HG03139 (cell line): Measurements from ENCODE around the gene ESYT2.

ENCODE experiments used
- ATAC-seq: cut with Tn5 transposase; IDR thresholded peaks from one replicate; pipeline ENCODE4 v1.9.1; 2021; ENCODE audit not compliant: unreplicated experiment

ESYT2 gene

DNA sequence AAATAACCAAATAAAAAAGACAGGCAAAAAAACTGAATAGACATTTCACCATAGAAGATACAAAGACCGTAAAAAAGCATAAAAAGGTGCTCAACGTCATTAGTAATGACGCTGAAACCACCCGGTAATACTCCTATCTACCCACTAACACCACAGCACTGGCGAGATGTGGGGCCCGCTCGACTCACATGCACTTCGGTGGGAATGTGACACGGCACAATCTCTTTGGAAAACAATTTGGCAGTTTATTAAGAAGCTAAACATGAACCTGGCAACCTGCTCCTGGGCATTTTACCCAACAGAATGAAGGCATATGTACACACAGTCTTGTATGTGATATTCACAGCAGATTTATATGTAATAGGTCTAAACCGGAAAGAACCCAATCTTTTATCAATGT lies 81.9 kb downstream of the ESYT2 start:
- ATAC-seq = no peak

DNA sequence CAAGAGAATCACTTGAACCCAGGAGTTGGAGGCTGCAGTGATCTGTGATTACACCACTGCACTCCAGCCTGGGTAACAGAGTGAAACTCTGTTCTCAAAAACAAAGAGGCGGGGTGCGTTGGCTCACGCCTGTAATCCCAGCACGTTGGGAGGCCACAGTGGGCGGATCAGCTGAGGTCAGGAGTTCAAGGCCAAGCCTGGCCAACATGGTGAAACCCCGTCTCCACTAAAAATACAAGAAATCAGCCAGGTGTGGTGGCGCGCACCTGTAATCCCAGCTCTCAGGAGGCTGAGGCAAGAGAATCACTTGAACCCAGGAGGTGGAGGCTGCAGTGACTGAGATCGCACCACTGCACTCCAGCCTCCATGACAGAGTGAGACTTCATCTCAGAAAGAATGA lies 82.4 kb downstream of the ESYT2 start:
- no peak for ATAC-seq

- no peak for ATAC-seq
Measured at GRCh38 chr7:158745057-158745715, 84.1 kb downstream of the ESYT2 start.

GRCh38 chr7:158744070-158744469 lies 85.2 kb downstream of the ESYT2 start:
- ATAC-seq = no peak

- ATAC-seq = no peak
Measured at GRCh38 chr7:158743219-158743618, 86.1 kb downstream of the ESYT2 start.

- ATAC-seq = no peak
Measured at GRCh38 chr7:158742065-158742821, 87.1 kb downstream of the ESYT2 start.

DNA sequence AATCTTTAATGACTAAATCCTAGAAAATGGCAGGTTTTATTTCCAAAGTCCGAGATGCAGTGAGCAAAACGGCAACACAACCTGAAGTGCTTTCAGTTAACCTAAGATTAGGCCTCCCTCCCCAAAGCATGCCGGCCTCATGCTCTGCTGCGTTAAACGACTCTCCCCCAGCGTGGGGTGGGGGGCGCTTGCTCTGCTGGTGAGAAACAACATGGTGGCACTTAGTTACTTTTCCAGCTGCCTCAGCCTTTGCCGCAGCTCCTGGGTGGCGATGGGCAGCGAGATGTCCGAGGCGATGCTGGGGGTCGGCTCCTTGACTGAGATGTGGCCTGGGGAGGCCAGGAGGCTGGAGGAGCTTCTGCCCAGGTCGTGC lies 88.0 kb downstream of the ESYT2 start:
- no peak for ATAC-seq

GRCh38 chr7:158740657-158741293 lies 88.5 kb downstream of the ESYT2 start:
- no peak for ATAC-seq

DNA sequence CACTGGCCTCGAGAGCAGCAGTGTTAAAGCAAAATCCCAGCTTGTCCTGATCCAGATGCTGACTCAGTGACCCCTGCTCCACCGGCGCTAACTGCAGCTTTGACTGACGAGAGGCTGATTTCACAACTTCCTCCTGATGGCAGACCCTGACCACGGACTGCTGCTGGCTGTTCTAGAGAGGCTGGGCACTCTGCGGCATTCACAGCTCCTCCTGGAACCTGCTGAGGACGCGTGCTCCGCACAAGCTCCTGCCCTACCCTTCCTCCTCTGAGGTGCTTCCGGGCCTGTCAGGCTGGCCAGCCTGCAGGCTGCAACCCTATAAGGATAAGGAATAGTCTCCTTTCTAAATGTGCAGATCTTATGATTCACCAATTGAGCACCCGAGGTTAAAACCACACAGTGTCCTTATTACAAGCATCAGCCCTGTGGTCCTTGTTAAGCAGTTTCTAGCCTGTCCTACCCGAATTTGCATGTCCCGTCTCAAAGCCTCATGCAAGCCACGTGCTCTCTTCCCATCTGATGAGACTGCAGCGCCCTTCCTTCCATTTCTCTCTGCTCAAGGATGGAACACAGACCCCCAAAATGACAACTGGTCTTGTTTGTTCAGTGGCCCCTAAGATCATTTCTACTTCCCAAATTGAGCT lies 89.2 kb downstream of the ESYT2 start:
- no peak for ATAC-seq

GRCh38 chr7:158738841-158739240 lies 90.5 kb downstream of the ESYT2 start:
- no peak for ATAC-seq

DNA sequence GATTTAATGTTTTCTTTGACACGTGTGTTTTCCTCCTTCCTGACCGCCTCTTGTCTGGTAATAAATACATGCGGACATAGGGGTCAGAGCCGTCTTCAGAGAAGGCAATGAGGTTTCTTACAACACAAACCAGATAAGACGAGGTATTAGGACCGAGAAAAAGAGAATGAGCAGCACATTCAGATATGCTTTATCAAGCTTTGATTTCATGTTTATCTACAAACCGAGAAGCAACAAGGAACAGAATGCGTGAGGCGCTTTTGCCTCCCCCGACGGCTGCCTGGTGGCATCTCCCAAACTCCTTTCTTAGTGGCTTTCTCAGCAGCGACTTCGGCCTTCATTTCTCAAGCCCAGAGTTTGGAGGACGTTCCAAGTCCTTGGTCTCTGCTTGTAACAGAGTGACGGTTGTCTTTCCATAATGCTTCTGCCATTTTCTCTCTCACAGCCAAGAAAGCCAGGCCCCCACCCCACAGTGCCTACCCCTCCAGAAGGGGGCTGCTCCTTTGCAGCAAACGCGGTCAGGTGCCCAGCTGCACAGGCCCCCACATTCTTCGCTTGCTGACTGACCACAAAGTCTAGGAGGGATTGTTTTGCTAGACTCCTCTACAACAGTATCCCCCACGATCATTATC lies 92.1 kb downstream of the ESYT2 start:
- no peak for ATAC-seq

- no peak for ATAC-seq
Measured at GRCh38 chr7:158735935-158736334, 93.4 kb downstream of the ESYT2 start.

- ATAC-seq = no peak
Measured at GRCh38 chr7:158734861-158735260, 94.4 kb downstream of the ESYT2 start.

DNA sequence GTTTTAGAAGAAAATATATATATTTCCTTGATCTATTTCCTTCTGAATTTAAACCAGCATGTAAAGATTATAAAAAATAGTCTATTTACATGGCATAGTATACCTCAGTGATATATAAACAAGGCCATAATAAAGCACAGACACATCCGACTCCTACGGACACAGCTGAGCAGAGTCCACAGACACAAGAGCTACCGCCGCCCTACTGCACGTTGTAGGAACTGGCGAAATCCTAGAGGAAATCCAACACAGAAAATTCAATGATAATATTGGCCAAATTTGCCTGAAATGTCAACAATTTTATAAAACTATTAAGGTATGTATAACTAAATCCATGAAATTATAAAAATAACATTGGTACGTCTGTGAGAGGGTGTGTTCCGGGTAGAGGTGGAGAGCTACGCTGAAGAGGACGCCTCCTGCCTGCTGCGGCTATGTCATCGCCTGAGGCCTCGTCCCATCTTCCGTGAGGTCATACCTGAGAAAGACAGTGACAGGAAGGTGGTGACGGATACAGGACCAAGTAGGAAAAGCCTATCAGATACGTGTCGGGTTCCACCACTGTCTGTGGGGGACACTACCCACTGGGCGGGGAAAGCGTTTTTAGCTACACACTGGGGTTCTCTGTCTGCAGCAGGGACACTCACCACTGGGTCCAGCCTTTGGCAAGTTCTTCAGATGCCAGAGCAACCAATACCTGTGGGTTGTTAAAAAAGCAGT lies 95.4 kb downstream of the ESYT2 start:
- no peak for ATAC-seq

- no peak for ATAC-seq
Measured at GRCh38 chr7:158733220-158733519, 96.1 kb downstream of the ESYT2 start.

DNA sequence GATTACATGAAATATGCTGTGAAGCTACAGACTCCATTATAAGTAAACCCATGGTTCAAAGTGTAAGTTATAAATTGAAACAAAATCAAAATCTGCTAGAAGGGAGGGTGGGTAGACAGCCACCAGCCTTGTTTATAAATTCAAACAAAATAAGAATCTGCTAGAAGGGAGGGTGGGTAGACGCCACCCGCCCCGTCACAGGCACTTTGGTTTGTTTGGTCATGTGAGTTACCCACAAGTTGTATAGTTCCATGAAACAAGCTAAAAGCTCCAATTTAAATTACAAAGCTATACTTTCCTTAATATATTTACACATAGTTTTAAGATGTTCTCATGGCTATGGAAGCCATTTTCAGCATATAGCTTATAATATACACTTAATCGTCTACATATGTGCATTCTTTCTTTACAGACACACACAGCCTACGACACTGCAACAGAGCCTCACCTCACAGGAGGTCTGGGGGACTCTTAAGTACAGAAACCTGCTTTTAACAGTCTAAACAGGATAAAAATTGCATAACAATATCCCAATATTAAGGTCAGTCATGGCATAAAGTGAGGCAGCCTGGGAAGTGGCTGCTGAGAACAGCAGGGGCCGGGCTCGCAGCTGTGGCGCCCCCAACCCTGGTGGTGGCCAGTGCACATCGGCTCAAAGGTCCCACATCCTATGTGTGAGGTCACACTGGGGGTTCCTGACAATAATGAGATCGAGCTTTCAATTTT lies 96.7 kb downstream of the ESYT2 start:
- no peak for ATAC-seq

DNA sequence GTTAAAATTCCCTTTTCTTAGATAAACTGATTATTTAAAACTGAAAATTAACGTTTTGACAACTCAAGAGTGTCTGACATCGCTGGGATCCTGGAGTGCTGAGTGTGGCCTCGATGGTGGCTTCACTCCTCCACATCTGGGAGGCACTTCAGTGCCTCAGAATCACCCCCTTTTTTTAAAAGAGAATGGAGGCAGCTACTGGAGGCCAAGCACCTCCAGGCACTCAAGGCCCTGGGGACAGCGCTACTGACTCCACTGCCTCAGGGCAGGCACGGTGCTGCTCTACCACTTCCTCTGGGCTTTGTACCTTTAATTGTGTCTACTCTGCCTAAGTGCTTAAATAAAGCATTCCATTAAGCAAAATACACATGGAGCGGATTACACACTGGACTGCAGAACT lies 97.5 kb downstream of the ESYT2 start:
- ATAC-seq = no peak

GRCh38 chr7:158730383-158731346 lies 98.6 kb downstream of the ESYT2 start:
- no peak for ATAC-seq
